Stomach (tissue), 9 donors: ENCODE results near the gene PINK1. TPM values are rescaled to one million over a fixed set of nuclear protein-coding genes. Genes with fewer than 3 reads are reported as not detected.

Source experiments
- DNase-seq, 2 donors: peaks; one replicate each; pipeline versions ENCODE4 v3.0.0 to v3.0.0-alpha.2; 2013 to 2019
- H3K27ac ChIP-seq, 5 donors: fragments of 200-600 bp in 4 of 5; sonication (generic) in 4 of 5; one replicate each; pipeline ENCODE4 v1.5.1; 2013 to 2019; ENCODE audit warnings: mild to moderate bottlenecking in 1 of 5, moderate library complexity in 1 of 5
- H3K27me3 ChIP-seq, 3 donors: fragments of 200-600 bp; sonication (generic); one replicate each; pipeline ENCODE4 v1.5.1; 2017 to 2019; ENCODE audit warnings: mixed run types in 1 of 3
- H3K36me3 ChIP-seq, 4 donors: fragments of 200-600 bp; sonication (generic); 1 replicate in 3 of 4; 2 replicates in 1 of 4; pipeline ENCODE4 v1.5.1; 2016 to 2019
- H3K4me1 ChIP-seq, 4 donors: fragments of 200-600 bp; sonication (generic); one replicate each; pipeline ENCODE4 v1.5.1; 2016 to 2019
- H3K4me3 ChIP-seq, 4 donors: fragments of 200-600 bp; sonication (generic) in 3 of 4; one replicate each; pipeline ENCODE4 v1.5.1; 2016 to 2019; ENCODE audit warnings: mild to moderate bottlenecking in 1 of 4
- H3K9me3 ChIP-seq, 4 donors: fragments of 200-600 bp; sonication (generic); one replicate each; pipeline ENCODE4 v1.5.1; 2016 to 2019
- CTCF ChIP-seq, 7 experiments: fragments of 450-650 bp in 4 of 7; fragments of 200-600 bp in 3 of 7; sonication (generic) in 3 of 7; IDR thresholded peaks; one replicate each; pipeline ENCODE4 v1.5.1; 2016 to 2019; ENCODE audit warnings: antibody characterized with exemption in 7 of 7, control low read depth in 2 of 7, mild to moderate bottlenecking in 1 of 7
- EP300 ChIP-seq: sonication (generic); formaldehyde crosslinking; IDR thresholded peaks from one replicate; pipeline ENCODE4 v1.6.1; 2017; ENCODE audit warnings: antibody characterized with exemption
- POLR2A ChIP-seq, 4 donors: fragments of 450-650 bp; IDR thresholded peaks; one replicate each; pipeline ENCODE4 v1.6.1; 2016; ENCODE audit warnings: antibody characterized with exemption in 4 of 4, control low read depth in 2 of 4, mild to moderate bottlenecking in 1 of 4, moderate library complexity in 1 of 4
- POLR2AphosphoS5 ChIP-seq, 3 donors: sonication (generic); formaldehyde crosslinking; IDR thresholded peaks; one replicate each; pipeline ENCODE4 v1.6.1; 2016; ENCODE audit warnings: antibody characterized with exemption in 3 of 3
- WGBS, 5 donors: extraction: QIAGEN DNeasy Blood & Tissue Kit in 3 of 5; methylation state at CpG; one replicate each; pipeline versions ENCODE4 v1.1.5 to v1.1.7; 2013 to 2018; 5-methylcytosine and 5-hydroxymethylcytosine counted together
- intact Hi-C: fragments of 100-400 bp; cut with DNase I; formaldehyde crosslinking; loops from one replicate; pipeline ENCODE4 v1.15.1; 2023; ENCODE audit warnings: low total_unique reads
- polyA plus RNA-seq, 3 donors: library from polyadenylated mRNA; stranded (reverse); fragments of 200-250 nt; gene quantifications; one replicate each; pipeline ENCODE4 v1.2.3, GENCODE V29; 2013
- total RNA-seq, 5 donors: library from RNA; depleted of rRNA; stranded (reverse); fragments of >200 nt; gene quantifications; one replicate each; pipeline versions ENCODE4 v1.1.0 to v1.2.3, GENCODE V29; 2014 to 2016
- donor health status: healthy with polysubstance abuse.
- donor health status: Bipolar disorder and iron deficiency.
- donor health status: healthy.

The PINK1 gene
- total and polyA plus RNA-seq, 8 donors: 21.0 to 169 (median 53.8) TPM

DNA sequence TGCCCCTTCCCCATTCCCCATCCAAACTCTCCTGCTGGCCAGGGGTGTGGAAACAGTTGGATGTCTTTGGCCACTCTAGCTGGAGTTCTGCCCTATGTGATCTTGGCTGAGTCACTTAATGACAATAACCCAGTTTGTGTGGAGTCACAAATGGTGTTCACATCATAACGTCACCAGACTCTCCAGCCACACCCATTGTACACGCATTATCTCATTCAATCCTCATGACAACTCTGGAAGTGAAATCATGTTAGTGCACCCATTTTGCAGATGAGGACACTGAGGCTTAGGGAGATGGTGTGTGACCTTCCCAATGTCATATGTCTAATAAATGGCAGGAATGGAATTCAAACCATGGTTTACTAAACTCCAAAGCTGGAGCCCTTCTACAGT, 45.6 kb upstream of the PINK1 start:
- WGBS, 5 donors: 46 to 61% (median 51%) methylated on average over 2 of the region's 2 CpGs
- TF ChIP-seq CTCF (IDR thresholded peaks at IDR 0.05) (no peak), POLR2AphosphoS5 (IDR thresholded peaks at IDR 0.05) (no peak), POLR2A (IDR thresholded peaks at IDR 0.05) (no peak), EP300 (no peak)
- Histone ChIP-seq H3K4me1 (peaks cover 0 to 17% (median 8%) of the 10 kb centered on the region in 4 donors), H3K36me3 (no peaks in the 10 kb centered on the region), H3K27me3 (peaks cover 0 to 65% (median 23%) of the 10 kb centered on the region in 3 donors), H3K9me3 (no peaks in the 10 kb centered on the region), H3K4me3 (no peak overlapping the region), H3K27ac (no peak overlapping the region)
- intact Hi-C loops: no loop called here
- DNase-seq: peak in 1 of 2 donors; percentile 20

- Histone ChIP-seq H3K36me3 (no peaks in the 10 kb centered on the region), H3K4me3 (peak within 1 kb of the TSS in 3 of 4 donors; percentile 18 to 31 (median 29)), H3K27ac (peak within 1 kb of the TSS in 4 of 5 donors; percentile 39 to 77 (median 58)), H3K9me3 (no peaks in the 10 kb centered on the region), H3K27me3 (peaks cover 0 to 69% (median 23%) of the 10 kb centered on the region in 3 donors), H3K4me1 (peaks cover 0 to 17% (median 8%) of the 10 kb centered on the region in 4 donors)
- 16 to 32% (median 25%) methylated on average over 11 of the region's 11 CpGs for WGBS, 5 donors
- TF ChIP-seq EP300 (no peak), POLR2A (IDR thresholded peaks at IDR 0.05) (no peak), POLR2AphosphoS5 (IDR thresholded peaks at IDR 0.05) (no peak), CTCF (IDR thresholded peaks at IDR 0.05) (no peak)
- peak in 1 of 2 donors; percentile 40 for DNase-seq
- intact Hi-C loops: no loop called here
Observed at GRCh38 chr1:20588634-20589225, 44.5 kb upstream of the PINK1 start, which contains the start of gene CDA. TSS of gene CDA (plus strand) at chr1:20589097. CDS start at chr1:20589130, 33 bp downstream.

- intact Hi-C loops: no loop called here
- H3K4me3 ChIP-seq: peak overlapping the region in 3 of 4 donors; percentile 18 to 31 (median 29)
- peak in 1 of 2 donors; percentile 84 for DNase-seq
- peaks cover 0 to 67% (median 23%) of the 10 kb centered on the region in 3 donors for H3K27me3 ChIP-seq
- WGBS, 5 donors: 15 to 21% (median 18%) methylated on average over 16 to 24 of the region's 24 CpGs
- TF ChIP-seq POLR2AphosphoS5 (IDR thresholded peaks at IDR 0.05) (no peak), EP300 (no peak), CTCF (IDR thresholded peaks at IDR 0.05) (no peak), POLR2A (IDR thresholded peaks at IDR 0.05) (no peak)
- peak overlapping the region in 4 of 5 donors; percentile 39 to 77 (median 58) for H3K27ac ChIP-seq
- H3K9me3 ChIP-seq: no peaks in the 10 kb centered on the region
- H3K36me3 ChIP-seq: no peaks in the 10 kb centered on the region
- H3K4me1 ChIP-seq: peaks cover 0 to 17% (median 8%) of the 10 kb centered on the region in 4 donors
Observed at GRCh38 chr1:20589331-20590278, 43.7 kb upstream of the PINK1 start.

DNA sequence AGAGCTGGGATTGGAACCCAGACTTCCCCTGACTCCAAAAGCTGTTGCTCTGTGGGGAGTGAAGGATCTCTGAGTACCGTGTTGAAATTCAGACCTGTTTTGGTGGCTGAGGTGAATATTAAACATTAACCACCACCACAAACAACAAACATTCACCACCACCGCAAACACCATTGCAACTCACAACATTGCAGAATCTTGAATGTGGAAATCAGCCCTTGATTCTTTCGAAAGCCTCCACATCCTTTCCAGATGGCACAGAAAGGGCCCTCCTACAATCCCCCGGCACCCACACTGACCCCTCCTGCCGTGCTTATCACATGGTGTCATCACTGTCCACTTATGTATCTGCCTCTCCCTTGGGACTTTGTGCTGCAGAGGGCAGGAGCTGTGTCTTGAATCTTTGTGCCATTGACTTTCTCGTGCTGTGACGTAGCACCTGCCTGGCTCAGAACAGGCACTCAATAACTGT, 42.9 kb upstream of the PINK1 start:
- TF ChIP-seq POLR2A (IDR thresholded peaks at IDR 0.05): no peak
- TF ChIP-seq POLR2AphosphoS5 (IDR thresholded peaks at IDR 0.05): no peak
- Histone ChIP-seq H3K27ac (peak overlapping the region in 4 of 5 donors; percentile 39 to 77 (median 58)), H3K4me1 (peaks cover 0 to 17% (median 8%) of the 10 kb centered on the region in 4 donors), H3K4me3 (peak overlapping the region in 1 of 4 donors; percentile 29), H3K9me3 (no peaks in the 10 kb centered on the region), H3K27me3 (peaks cover 0 to 64% (median 23%) of the 10 kb centered on the region in 3 donors), H3K36me3 (no peaks in the 10 kb centered on the region)
- WGBS, 5 donors: 23 to 41% (median 27%) methylated on average over 7 of the region's 7 CpGs
- DNase-seq: peak in 1 of 2 donors; percentile 9
- intact Hi-C loops: no loop called here
